ENCODE measurements around the gene MOB1A. TPM values are rescaled to one million over a fixed set of nuclear protein-coding genes. Genes with fewer than 3 reads are reported as not detected.

MOB1A gene
- polyA plus RNA-seq, 1 donor from 2014 or later, result 39.2 TPM

DNA sequence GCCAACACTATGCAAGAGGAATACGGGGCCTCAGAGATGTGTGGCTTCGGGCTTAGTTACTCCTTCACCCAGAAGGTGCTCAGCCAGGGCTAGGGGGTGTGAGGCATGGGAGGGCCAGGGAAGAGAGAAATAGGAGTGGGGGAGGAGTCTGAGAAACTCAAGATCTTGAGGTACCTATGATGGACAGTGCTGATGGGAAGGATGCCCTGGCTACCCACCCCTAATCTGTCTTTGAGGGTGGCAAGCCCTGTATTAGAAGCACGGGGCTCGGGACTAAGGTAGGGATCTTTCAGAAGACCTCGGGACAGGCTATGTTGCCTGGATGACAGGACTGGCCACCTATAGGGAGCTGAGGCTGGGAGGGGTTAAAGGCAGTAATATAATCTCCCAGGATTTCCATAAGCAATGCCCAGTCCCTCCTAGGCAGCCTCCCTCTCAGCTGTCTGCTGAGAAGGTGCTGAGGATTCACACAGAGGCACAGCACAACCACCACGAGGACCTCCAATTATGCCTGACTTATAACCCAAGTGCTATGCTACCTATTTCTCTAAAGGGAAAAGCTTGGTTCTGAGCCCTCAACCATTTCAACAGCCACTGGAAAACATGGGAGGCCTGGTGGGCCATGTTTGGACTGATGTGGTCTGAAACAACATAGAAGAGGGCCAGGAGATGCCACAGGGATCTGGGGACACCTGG is 43.1 kb upstream of the MOB1A start:
- no peaks in the 10 kb centered on the region for H3K9me2 ChIP-seq (ENCODE audit: insufficient read depth, low read length)
- no peaks in the 10 kb centered on the region for H3F3A ChIP-seq (ENCODE audit: insufficient read depth, low read length, poor library complexity, severe bottlenecking)

DNA sequence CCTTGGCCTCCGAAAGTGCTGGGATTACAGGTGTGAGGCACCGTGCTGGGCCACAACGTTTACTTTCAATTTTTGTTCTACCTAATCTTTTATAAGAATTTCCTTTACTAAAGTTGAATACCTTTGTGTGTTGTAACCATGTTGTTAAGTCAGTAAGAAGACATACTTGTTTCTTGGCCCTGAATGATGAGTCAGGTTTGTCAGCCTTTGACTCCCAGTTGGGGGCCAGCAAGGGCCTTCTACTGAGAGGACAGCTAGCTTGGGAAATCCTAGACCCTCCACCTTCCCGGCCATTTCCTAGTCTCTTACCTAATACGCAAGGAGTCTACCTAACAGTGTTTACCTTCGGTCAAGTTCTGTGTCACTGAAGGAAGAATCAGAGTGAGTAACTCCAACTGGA is 42.4 kb upstream of the MOB1A start:
- H3K4me2 ChIP-seq (ENCODE audit: low read length), result no peak overlapping the region
- no peak overlapping the region for H3K27ac ChIP-seq (ENCODE audit: low read length)
- H3K4me3 ChIP-seq (ENCODE audit: low read length), result no peak overlapping the region

More for the DNA sequence above, 43.1 kb upstream of the MOB1A start:
- H3K27ac ChIP-seq (ENCODE audit: low read length), result no peak overlapping the region
- no peak overlapping the region for H3K9ac ChIP-seq (ENCODE audit: low read length)
- H3K27me3 ChIP-seq (ENCODE audit: insufficient read depth, low read depth, low read length), result no peaks in the 10 kb centered on the region
- no peaks in the 10 kb centered on the region for H3K9me3 ChIP-seq (ENCODE audit: low read length)
- no peak overlapping the region for H2AFZ ChIP-seq (ENCODE audit: low read depth, low read length)
- no peaks in the 10 kb centered on the region for H3K36me3 ChIP-seq (ENCODE audit: insufficient read depth, low read length)
- TF ChIP-seq POLR2AphosphoS5 (IDR thresholded peaks at IDR 0.05), result no peak
- TF ChIP-seq MXI1 (conservative IDR thresholded peaks at IDR 0.05; ENCODE audit: poor library complexity, severe bottlenecking), result no peak
- no peak for TF ChIP-seq EP300 (conservative IDR thresholded peaks at IDR 0.05; ENCODE audit: poor library complexity, severe bottlenecking)
- TF ChIP-seq, protein P1, sequence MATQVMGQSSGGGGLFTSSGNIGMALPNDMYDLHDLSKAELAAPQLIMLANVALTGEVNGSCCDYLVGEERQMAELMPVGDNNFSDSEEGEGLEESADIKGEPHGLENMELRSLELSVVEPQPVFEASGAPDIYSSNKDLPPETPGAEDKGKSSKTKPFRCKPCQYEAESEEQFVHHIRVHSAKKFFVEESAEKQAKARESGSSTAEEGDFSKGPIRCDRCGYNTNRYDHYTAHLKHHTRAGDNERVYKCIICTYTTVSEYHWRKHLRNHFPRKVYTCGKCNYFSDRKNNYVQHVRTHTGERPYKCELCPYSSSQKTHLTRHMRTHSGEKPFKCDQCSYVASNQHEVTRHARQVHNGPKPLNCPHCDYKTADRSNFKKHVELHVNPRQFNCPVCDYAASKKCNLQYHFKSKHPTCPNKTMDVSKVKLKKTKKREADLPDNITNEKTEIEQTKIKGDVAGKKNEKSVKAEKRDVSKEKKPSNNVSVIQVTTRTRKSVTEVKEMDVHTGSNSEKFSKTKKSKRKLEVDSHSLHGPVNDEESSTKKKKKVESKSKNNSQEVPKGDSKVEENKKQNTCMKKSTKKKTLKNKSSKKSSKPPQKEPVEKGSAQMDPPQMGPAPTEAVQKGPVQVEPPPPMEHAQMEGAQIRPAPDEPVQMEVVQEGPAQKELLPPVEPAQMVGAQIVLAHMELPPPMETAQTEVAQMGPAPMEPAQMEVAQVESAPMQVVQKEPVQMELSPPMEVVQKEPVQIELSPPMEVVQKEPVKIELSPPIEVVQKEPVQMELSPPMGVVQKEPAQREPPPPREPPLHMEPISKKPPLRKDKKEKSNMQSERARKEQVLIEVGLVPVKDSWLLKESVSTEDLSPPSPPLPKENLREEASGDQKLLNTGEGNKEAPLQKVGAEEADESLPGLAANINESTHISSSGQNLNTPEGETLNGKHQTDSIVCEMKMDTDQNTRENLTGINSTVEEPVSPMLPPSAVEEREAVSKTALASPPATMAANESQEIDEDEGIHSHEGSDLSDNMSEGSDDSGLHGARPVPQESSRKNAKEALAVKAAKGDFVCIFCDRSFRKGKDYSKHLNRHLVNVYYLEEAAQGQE (IDR thresholded peaks at IDR 0.05; ENCODE audit: borderline replicate concordance), result no peak
- TF ChIP-seq TAF1 (IDR thresholded peaks at IDR 0.05; ENCODE audit: low read depth), result no peak
- no peak for TF ChIP-seq SMC3 (conservative IDR thresholded peaks at IDR 0.05; ENCODE audit: poor library complexity)
- TF ChIP-seq, protein P2, sequence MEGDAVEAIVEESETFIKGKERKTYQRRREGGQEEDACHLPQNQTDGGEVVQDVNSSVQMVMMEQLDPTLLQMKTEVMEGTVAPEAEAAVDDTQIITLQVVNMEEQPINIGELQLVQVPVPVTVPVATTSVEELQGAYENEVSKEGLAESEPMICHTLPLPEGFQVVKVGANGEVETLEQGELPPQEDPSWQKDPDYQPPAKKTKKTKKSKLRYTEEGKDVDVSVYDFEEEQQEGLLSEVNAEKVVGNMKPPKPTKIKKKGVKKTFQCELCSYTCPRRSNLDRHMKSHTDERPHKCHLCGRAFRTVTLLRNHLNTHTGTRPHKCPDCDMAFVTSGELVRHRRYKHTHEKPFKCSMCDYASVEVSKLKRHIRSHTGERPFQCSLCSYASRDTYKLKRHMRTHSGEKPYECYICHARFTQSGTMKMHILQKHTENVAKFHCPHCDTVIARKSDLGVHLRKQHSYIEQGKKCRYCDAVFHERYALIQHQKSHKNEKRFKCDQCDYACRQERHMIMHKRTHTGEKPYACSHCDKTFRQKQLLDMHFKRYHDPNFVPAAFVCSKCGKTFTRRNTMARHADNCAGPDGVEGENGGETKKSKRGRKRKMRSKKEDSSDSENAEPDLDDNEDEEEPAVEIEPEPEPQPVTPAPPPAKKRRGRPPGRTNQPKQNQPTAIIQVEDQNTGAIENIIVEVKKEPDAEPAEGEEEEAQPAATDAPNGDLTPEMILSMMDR (IDR thresholded peaks at IDR 0.05; ENCODE audit: poor library complexity, severe bottlenecking), result no peak
- no peak for TF ChIP-seq EZH2 (IDR thresholded peaks at IDR 0.05; ENCODE audit: borderline replicate concordance, insufficient read depth, low read length, poor library complexity, severe bottlenecking)
- no peak for TF ChIP-seq RAD21 (conservative IDR thresholded peaks at IDR 0.05)
- no peaks in the 10 kb centered on the region for H3K79me2 ChIP-seq (replicated peaks; ENCODE audit: insufficient read depth, low read length)
- H3K4me2 ChIP-seq (ENCODE audit: low read length), result no peak overlapping the region
- no peaks in the 10 kb centered on the region for H4K20me1 ChIP-seq (ENCODE audit: insufficient read depth)
- H3K4me3 ChIP-seq (ENCODE audit: low read length), result no peak overlapping the region

More for the DNA sequence above, 42.4 kb upstream of the MOB1A start:
- Histone ChIP-seq H3K27me3 (ENCODE audit: insufficient read depth, low read depth, low read length) (no peaks in the 10 kb centered on the region), H3K79me2 (replicated peaks; ENCODE audit: insufficient read depth, low read length) (no peaks in the 10 kb centered on the region), H3K9me2 (ENCODE audit: insufficient read depth, low read length) (no peaks in the 10 kb centered on the region), H3K9me3 (ENCODE audit: low read length) (no peaks in the 10 kb centered on the region), H3K9ac (ENCODE audit: low read length) (no peak overlapping the region), H3F3A (ENCODE audit: insufficient read depth, low read length, poor library complexity, severe bottlenecking) (no peaks in the 10 kb centered on the region), H2AFZ (ENCODE audit: low read depth, low read length) (no peak overlapping the region), H4K20me1 (ENCODE audit: insufficient read depth) (no peaks in the 10 kb centered on the region), H3K36me3 (ENCODE audit: insufficient read depth, low read length) (no peaks in the 10 kb centered on the region)
- no peak for TF ChIP-seq TAF1 (IDR thresholded peaks at IDR 0.05; ENCODE audit: low read depth)
- no peak for TF ChIP-seq EZH2 (IDR thresholded peaks at IDR 0.05; ENCODE audit: borderline replicate concordance, insufficient read depth, low read length, poor library complexity, severe bottlenecking)
- no peak for TF ChIP-seq EP300 (conservative IDR thresholded peaks at IDR 0.05; ENCODE audit: poor library complexity, severe bottlenecking)
- no peak for TF ChIP-seq RAD21 (conservative IDR thresholded peaks at IDR 0.05)
- TF ChIP-seq POLR2AphosphoS5 (IDR thresholded peaks at IDR 0.05), result no peak
- TF ChIP-seq MXI1 (conservative IDR thresholded peaks at IDR 0.05; ENCODE audit: poor library complexity, severe bottlenecking), result no peak
- TF ChIP-seq SMC3 (conservative IDR thresholded peaks at IDR 0.05; ENCODE audit: poor library complexity), result no peak
- TF ChIP-seq, protein P2 (IDR thresholded peaks at IDR 0.05; ENCODE audit: poor library complexity, severe bottlenecking), result no peak
- TF ChIP-seq, protein P1 (IDR thresholded peaks at IDR 0.05; ENCODE audit: borderline replicate concordance), result no peak

Measured in neural cell (in vitro differentiated cells).